Activated naive CD4-positive, alpha-beta T cell treated with anti-CD3 and anti-CD28 coated beads, Interleukin-2, amount 10 ng/mL, durations not matched to agents 7 days and 5 days (primary cell): ENCODE results near the gene RHO.
A peak's percentile ranks its signal among the peaks of the same experiment; 100 is the strongest.
"Not testable (repeated sequence)": the region's sequence is repeated elsewhere in the genome, so short reads cannot be mapped to it uniquely, and the experiment has no call there.

Experiments used
- CTCF ChIA-PET: fragments of 350-600 bp; sonication (Branson Sonifier 250); formaldehyde crosslinking; loops from one replicate; lab custom pipeline; 2021; ENCODE audit warnings: antibody characterized with exemption; lab: Charles Lee
- DNase-seq: peaks from one replicate; pipeline ENCODE4 v3.0.0-alpha.2; 2020
- H3K27ac Mint-ChIP-seq: one replicate; pipeline ENCODE4 v1.8.0; 2021; ENCODE audit warnings: mild to moderate bottlenecking, moderate library complexity, mixed read lengths
- H3K27me3 Mint-ChIP-seq: one replicate; pipeline ENCODE4 v1.8.0; 2021; ENCODE audit warnings: mild to moderate bottlenecking, mixed read lengths
- H3K36me3 Mint-ChIP-seq: one replicate; pipeline ENCODE4 v1.8.0; 2021; ENCODE audit warnings: mixed read lengths
- H3K4me1 Mint-ChIP-seq: one replicate; pipeline ENCODE4 v1.8.0; 2021; ENCODE audit warnings: mixed read lengths
- H3K4me3 Mint-ChIP-seq: one replicate; pipeline ENCODE4 v1.8.0; 2021; ENCODE audit warnings: mild to moderate bottlenecking, moderate library complexity, mixed read lengths
- H3K9me3 Mint-ChIP-seq: one replicate; pipeline ENCODE4 v1.8.0; 2021; ENCODE audit warnings: mixed read lengths

Gene RHO

DNA sequence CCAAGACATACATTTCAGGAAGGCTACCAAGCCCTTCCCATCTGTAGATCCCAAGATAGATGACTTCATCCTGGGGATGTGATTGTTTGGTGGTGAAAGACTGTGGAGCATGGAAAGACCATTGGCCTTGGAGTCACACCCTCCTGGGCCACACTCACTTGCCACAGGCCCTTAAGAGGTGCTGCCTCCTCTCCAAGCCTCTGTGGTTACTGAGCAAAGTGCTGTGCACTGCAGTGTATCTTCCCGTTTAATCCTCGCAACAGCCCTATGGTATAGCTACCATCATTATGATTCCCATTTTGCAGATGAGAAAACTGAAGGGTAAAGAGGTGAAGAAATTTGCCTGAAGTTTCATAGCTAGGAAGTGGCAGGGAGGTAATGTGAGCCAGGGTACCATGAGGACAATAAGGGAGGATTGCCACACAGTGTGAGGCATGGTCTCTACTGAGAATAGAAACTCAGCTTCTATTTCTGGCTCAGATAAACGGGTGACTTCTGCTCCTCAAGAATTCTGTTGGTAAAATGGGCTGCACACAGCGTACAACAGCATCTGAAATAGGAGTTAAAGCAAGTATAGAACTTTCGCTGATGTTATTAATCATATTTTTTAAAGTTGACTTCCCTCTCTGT lies 23.9 kb upstream of the RHO start:
- DNase-seq: no peak
- Mint-ChIP-seq H3K27ac (no peak overlapping the region), H3K4me3 (no peak overlapping the region), H3K36me3 (no peaks in the 10 kb centered on the region), H3K4me1 (no peaks in the 10 kb centered on the region), H3K27me3 (no peaks in the 10 kb centered on the region), H3K9me3 (no peaks in the 10 kb centered on the region)
- CTCF ChIA-PET: interaction anchor here (1.8 kb wide), 1 partner anchor 14 kb away, joined by 5 read pairs; no protein-coding TSS in a partner anchor

DNA sequence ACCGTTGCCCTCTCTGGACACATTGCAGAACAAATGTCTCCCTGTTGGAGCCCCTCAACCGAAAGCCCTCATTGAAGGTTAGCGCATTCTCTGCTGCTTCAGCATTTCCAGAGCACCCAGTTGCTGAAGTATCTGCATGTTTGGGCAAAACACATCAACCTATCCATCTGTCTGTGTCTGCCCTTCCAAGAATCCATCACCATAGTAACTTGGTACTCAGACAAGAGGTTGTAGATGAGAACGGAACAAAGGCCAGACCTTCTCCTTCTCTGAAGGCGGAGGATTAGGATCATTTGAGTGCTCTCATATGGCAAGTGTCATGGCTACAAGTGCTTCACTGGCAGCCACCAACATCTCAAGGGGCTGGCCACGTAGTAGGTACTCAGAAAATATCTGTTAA lies 23.1 kb upstream of the RHO start:
- no peak overlapping the region for H3K27ac Mint-ChIP-seq
- CTCF ChIA-PET: no interaction called here
- H3K9me3 Mint-ChIP-seq: no peaks in the 10 kb centered on the region
- no peak overlapping the region for H3K4me3 Mint-ChIP-seq
- H3K36me3 Mint-ChIP-seq: no peaks in the 10 kb centered on the region
- DNase-seq: no peak
- H3K27me3 Mint-ChIP-seq: no peaks in the 10 kb centered on the region
- no peaks in the 10 kb centered on the region for H3K4me1 Mint-ChIP-seq

DNA sequence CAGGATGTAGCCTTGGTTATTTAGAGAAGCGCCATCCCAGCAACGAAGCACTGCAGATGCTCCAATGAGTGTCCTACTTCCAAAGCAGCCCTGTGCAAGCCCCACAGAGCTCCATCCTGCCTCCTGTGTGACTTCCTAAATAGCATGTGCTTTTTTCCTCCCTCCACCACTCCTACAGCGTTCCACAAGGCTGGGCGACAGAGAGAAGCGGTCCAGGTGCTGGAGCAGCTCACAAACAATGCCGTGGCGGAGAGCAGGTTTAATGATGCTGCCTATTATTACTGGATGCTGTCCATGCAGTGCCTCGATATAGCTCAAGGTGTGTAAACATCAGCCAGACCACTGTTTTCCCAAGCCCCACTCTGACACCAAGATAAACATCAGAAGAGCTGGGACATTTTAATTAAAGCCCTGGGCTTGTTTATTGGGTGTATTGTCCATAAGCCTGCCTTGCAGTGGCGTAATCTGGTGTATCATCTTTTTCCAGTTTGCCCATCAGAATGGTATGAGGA lies 22.2 kb upstream of the RHO start:
- CTCF ChIA-PET: no interaction called here
- Mint-ChIP-seq H3K27ac (no peak overlapping the region), H3K4me3 (no peak overlapping the region), H3K9me3 (no peaks in the 10 kb centered on the region), H3K36me3 (no peaks in the 10 kb centered on the region), H3K4me1 (peaks cover 2% of the 10 kb centered on the region), H3K27me3 (no peaks in the 10 kb centered on the region)
- DNase-seq: no peak

DNA sequence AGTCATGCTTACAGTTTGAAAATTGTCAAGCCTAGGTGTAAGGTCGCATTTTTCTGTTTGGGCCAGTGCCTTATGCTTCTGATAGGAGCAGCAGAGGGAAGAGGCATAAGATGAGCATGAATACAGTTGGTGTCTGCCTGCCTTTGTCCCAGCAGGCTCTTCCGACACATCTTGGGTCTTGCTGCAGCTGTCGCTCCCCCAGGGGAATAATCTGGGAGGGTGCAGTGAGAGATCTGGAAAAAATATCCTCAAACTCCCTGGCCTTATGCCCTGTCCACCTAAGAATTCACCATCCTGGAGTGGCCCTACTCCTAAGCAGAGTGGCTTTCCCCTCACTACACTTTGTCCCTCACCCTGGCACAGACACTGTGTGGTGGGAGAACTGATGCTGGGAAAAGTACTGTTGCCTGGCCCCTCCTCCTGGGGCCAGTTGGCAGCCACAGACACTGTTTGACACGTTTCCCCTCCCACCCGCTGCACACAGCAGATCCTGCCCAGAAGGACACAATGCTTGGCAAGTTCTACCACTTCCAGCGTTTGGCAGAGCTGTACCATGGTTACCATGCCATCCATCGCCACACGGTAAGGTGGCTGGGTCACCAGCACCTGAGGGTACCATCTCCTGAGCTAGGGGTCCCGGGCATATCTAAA lies 21.1 kb upstream of the RHO start:
- Mint-ChIP-seq H3K9me3 (no peaks in the 10 kb centered on the region), H3K36me3 (no peaks in the 10 kb centered on the region), H3K27ac (no peak overlapping the region), H3K27me3 (no peaks in the 10 kb centered on the region), H3K4me1 (peaks cover 2% of the 10 kb centered on the region), H3K4me3 (no peak overlapping the region)
- CTCF ChIA-PET: no interaction called here
- DNase-seq: no peak

DNA sequence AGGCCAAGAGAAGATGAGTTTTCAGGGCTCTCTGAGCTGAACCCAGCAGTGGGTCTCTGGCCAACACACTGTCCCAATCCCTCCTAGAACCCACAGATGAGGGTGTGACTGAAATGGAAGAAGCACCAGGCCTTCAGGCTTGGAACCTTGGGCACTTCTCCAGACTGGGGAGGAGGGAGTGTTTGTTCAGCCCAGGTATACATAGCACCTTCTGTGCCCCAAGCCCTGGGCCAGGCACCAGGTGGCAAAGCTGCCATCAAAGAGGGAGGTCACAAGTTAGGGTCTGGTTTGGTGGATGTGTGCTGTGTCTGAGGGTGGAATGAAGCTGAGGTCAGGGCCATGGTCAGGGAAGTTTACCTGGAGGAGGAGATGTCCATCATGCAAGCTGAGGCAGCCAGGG lies 15.8 kb upstream of the RHO start:
- no peak for DNase-seq
- CTCF ChIA-PET: interaction anchor here (0.7 kb wide), 1 partner anchor 23 kb away, joined by 3 read pairs; no protein-coding TSS in a partner anchor
- no peak overlapping the region for H3K4me3 Mint-ChIP-seq

DNA sequence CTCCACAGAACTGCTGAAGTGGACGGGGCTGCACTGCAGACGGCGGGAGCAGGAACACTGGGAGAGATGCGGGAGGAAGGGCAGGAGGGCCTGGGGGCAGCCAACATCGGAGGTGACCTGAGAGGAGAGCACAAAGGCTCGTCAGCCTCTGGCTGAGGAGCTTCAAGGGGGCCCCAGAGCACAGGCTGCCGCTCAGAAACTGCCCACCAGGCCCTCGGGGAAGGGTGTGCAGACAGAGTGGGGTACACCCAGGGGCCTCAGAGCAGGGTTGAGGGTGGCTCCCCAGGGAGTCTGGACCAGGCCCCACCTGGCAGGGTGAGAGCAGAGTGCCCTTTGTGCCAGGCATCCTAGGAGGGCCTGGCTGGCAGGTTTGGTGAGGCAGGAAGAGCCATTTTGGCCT lies 14.7 kb upstream of the RHO start:
- no peak for DNase-seq
- CTCF ChIA-PET: no interaction called here
- H3K9me3 Mint-ChIP-seq: no peaks in the 10 kb centered on the region
- H3K36me3 Mint-ChIP-seq: peaks cover 3% of the 10 kb centered on the region
- peaks cover 2% of the 10 kb centered on the region for H3K4me1 Mint-ChIP-seq
- H3K4me3 Mint-ChIP-seq: no peak overlapping the region
- H3K27ac Mint-ChIP-seq: no peak overlapping the region
- no peaks in the 10 kb centered on the region for H3K27me3 Mint-ChIP-seq

More for the DNA sequence above, 15.8 kb upstream of the RHO start:
- H3K4me1 Mint-ChIP-seq: peaks cover 2% of the 10 kb centered on the region
- H3K36me3 Mint-ChIP-seq: peaks cover 3% of the 10 kb centered on the region
- no peaks in the 10 kb centered on the region for H3K9me3 Mint-ChIP-seq
- H3K27me3 Mint-ChIP-seq: no peaks in the 10 kb centered on the region
- H3K27ac Mint-ChIP-seq: no peak overlapping the region

DNA sequence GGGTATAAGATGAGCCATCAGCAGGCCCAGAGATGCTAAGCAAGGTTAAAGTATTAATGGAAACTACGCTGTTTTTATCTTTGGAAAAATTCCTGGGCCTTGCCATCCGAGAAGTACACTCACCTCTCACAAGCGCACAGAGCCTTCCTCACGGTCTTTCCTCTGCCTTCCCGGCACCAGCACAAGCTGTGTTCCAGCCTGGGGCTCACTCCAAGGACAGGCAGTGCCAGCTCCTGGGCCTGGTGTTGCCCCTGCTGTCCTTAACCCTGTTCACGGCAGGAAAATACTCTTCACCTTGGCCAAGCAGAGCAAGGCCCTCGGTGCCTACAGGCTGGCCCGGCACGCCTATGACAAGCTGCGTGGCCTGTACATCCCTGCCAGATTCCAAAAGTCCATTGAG lies 14.3 kb upstream of the RHO start:
- H3K4me3 Mint-ChIP-seq: no peak overlapping the region
- no peak for DNase-seq
- peak overlapping the region; percentile 29 for H3K27ac Mint-ChIP-seq
- CTCF ChIA-PET: no interaction called here
- peaks cover 2% of the 10 kb centered on the region for H3K4me1 Mint-ChIP-seq
- H3K9me3 Mint-ChIP-seq: no peaks in the 10 kb centered on the region
- no peaks in the 10 kb centered on the region for H3K27me3 Mint-ChIP-seq
- peaks cover 3% of the 10 kb centered on the region for H3K36me3 Mint-ChIP-seq

DNA sequence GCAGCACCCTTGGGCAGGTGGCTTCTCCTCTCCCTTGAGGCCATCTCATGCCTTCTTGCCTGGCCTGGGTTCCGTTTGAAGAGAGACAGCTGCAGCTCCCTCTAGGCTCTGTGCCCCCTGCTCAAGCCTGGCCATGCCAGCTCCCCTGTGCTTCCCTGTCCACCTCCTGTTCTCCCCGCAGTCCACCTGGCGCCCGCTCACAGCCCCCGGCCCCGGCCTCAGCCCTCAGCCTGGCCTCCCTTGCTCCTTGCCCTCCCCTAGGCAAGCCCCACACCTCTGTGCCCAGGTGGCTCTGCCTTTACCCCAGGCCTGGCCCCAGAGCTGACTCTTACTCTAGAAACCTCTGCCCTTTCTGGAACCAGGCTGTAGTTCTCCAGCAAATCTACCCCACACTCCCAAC lies 13.9 kb upstream of the RHO start:
- CTCF ChIA-PET: no interaction called here
- H3K4me1 Mint-ChIP-seq: peaks cover 2% of the 10 kb centered on the region
- H3K36me3 Mint-ChIP-seq: peaks cover 3% of the 10 kb centered on the region

DNA sequence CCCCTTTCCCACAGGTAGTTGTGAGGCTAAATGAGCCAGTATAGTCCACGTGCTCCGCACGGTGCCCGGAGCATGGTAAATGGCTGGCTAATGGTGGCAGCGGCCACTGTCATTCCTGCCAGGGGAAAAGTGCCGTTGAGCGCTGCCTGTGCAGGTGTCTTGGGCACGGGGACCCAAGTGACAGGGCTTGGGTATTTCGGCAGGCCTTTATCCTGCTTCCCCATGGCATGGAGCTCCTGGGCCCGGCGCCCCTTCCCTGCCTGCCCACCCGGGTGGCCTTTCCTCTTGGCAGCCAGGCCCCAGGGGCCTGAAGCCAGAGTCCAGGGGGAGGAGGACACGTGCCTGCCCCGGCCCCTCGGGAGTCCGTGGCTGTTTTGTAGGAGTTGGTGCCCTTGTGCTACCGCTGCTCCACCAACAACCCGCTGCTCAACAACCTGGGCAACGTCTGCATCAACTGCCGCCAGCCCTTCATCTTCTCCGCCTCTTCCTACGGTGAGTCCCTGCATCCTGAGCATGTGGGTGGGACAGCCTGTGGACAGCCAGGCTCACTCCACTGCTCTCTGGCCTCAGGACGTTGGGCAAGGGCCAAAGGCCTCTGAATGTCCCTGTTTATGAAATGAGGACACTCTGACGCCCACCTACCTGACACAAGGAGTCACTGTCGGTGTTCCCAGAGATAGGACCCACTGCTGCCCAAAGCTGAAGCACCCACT lies 13.2 kb upstream of the RHO start:
- H3K9me3 Mint-ChIP-seq, H3K4me1 Mint-ChIP-seq, DNase-seq, H3K27me3 Mint-ChIP-seq, H3K36me3 Mint-ChIP-seq, H3K4me3 Mint-ChIP-seq, CTCF ChIA-PET, H3K27ac Mint-ChIP-seq: not testable (repeated sequence)

More for the DNA sequence above, 13.9 kb upstream of the RHO start:
- no peak overlapping the region for H3K4me3 Mint-ChIP-seq
- H3K27me3 Mint-ChIP-seq: no peaks in the 10 kb centered on the region
- no peaks in the 10 kb centered on the region for H3K9me3 Mint-ChIP-seq
- DNase-seq: no peak
- H3K27ac Mint-ChIP-seq: no peak overlapping the region

DNA sequence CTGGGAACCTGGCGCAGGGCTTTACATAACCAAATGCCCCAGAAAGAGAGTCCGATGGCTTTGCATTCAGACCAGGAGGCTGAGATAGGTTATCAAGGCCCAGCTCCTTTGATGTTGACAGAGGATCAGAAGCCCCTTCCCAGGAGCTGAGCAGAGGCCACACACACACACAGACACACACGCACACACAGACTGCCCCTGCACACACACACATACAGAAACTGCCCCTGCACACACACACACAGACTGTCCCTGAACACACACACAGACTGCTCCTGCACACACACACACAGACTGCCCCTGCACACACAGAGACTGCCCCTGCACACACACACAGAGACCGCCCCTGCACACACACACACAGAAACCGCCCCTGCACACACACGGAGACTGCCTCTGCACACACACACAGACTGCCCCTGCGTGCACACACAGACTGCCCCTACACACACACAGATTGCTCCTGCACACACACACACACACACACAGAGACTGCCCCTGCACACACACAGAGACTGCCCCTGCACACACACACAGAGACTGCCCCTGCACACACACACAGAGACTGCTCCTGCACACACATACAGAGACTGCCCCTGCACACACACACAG lies 12.5 kb upstream of the RHO start:
- H3K36me3 Mint-ChIP-seq, H3K4me1 Mint-ChIP-seq, H3K27me3 Mint-ChIP-seq, H3K9me3 Mint-ChIP-seq, H3K4me3 Mint-ChIP-seq, DNase-seq, H3K27ac Mint-ChIP-seq, CTCF ChIA-PET: not testable (repeated sequence)

DNA sequence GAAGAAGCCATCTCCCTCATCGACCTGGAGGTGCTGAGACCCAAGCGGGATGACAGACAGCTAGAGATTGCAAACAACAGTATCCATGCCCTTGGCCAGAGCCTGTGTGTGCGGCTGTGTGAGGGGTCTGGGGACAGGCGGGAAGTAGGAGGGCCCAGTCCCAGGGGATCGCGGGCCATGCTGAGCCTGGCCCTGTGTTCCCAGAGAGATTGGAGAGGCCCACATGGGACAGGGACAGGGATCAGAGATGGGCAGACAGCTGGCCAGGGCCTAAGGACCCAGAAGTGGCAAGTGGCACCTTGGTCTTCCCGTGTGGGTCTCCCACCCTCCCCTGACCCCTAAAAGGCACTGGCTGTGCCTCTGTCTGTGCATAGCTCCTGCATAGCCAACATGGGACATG lies 10.9 kb upstream of the RHO start:
- no peak overlapping the region for H3K4me3 Mint-ChIP-seq
- H3K36me3 Mint-ChIP-seq: peaks cover 3% of the 10 kb centered on the region
- no peak overlapping the region for H3K27ac Mint-ChIP-seq
- CTCF ChIA-PET: interaction anchor here (2.0 kb wide), 1 partner anchor 27 kb away, joined by 6 read pairs; no protein-coding TSS in a partner anchor
- H3K9me3 Mint-ChIP-seq: no peaks in the 10 kb centered on the region
- H3K27me3 Mint-ChIP-seq: no peaks in the 10 kb centered on the region
- no peak for DNase-seq
- no peaks in the 10 kb centered on the region for H3K4me1 Mint-ChIP-seq

DNA sequence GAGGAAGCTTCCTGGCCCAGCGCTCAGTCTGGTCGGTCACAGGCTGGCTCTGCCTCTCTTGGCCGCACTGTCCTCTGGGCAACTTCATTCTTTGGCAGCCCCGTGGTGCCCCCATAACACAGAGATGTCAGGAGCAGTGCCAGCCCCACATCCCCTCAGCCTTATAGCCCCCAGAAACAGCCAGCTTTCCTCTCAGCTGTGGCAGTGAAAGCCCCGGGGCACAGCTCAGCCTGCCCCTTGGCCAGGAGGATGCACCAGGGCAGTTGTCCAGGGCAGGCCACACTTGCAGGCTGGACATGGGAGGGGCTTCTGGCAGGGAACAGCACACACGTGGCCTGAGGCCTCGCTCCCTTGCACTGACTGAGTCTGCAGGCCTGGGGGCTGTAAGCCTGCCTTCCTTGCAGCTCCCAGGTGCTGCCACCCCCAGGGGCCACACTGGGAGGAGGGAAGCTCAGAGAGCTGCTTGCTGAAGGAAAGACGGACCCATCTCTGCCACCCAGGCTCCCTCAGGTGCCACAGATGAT lies 10.3 kb upstream of the RHO start:
- H3K4me3 Mint-ChIP-seq: no peak overlapping the region
- H3K36me3 Mint-ChIP-seq: peaks cover 3% of the 10 kb centered on the region
- no peaks in the 10 kb centered on the region for H3K27me3 Mint-ChIP-seq
- no peak overlapping the region for H3K27ac Mint-ChIP-seq
- H3K4me1 Mint-ChIP-seq: no peaks in the 10 kb centered on the region
- DNase-seq: no peak
- H3K9me3 Mint-ChIP-seq: no peaks in the 10 kb centered on the region
- CTCF ChIA-PET: interaction anchor here (2.0 kb wide), 1 partner anchor 28 kb away, joined by 6 read pairs; no protein-coding TSS in a partner anchor

DNA sequence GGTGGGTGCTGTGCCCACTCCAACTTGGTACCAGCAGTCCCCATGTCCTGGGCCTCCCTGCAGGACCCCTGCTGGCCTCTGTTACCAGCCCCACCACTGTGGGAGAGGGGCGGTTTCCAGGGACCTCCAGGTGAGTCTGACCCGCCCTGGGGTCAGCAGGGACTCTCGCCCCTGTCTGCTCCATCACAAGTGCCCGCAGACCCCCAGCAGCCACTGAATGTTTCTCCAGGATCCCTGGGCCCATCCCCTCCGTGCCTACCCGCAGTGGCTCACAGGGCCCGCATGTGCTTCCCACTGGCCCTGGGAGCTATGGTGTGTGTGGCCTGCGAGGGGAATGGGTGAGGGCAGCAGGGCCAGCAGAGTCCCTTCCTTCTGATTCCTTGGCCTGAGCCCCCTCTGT lies 9.9 kb upstream of the RHO start:
- no peaks in the 10 kb centered on the region for H3K9me3 Mint-ChIP-seq
- no peak for DNase-seq
- peaks cover 3% of the 10 kb centered on the region for H3K36me3 Mint-ChIP-seq
- no peaks in the 10 kb centered on the region for H3K4me1 Mint-ChIP-seq
- no peak overlapping the region for H3K4me3 Mint-ChIP-seq
- H3K27ac Mint-ChIP-seq: no peak overlapping the region
- H3K27me3 Mint-ChIP-seq: no peaks in the 10 kb centered on the region
- CTCF ChIA-PET: interaction anchor here (2.0 kb wide), 1 partner anchor 28 kb away, joined by 6 read pairs; no protein-coding TSS in a partner anchor

DNA sequence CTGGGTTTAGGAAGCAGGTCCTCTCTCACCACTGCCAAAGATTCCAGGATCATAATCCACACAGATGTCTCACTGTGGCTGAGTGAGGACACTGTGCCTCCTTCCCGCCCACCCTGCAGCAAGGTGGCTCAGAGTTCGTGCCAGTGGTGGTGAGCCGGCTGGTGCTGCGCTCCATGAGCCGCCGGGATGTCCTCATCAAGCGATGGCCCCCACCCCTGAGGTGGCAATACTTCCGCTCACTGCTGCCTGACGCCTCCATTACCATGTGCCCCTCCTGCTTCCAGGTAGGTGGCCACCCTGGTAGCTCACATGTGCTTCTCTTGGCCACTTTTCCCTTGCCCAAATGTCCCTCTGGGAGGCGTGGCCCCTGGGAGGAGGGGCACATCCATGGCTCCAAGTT lies 9.0 kb upstream of the RHO start:
- Mint-ChIP-seq H3K9me3 (no peaks in the 10 kb centered on the region), H3K4me1 (no peaks in the 10 kb centered on the region), H3K4me3 (no peak overlapping the region), H3K36me3 (peaks cover 3% of the 10 kb centered on the region), H3K27ac (no peak overlapping the region), H3K27me3 (no peaks in the 10 kb centered on the region)
- DNase-seq: no peak
- CTCF ChIA-PET: interaction anchor here (2.0 kb wide), 1 partner anchor 29 kb away, joined by 6 read pairs; no protein-coding TSS in a partner anchor
